SH-SY5Y (cell line): ENCODE data around the gene AGTRAP.

Experiments used
- GATA2 ChIP-seq: IDR thresholded peaks from 2 replicates; pipeline ENCODE4 v1.6.1; 2011; ENCODE audit warnings: mild to moderate bottlenecking, low read depth, low read length
- GATA3 ChIP-seq: IDR thresholded peaks from 2 replicates; pipeline ENCODE4 v1.6.1; 2011; ENCODE audit warnings: low read depth, mild to moderate bottlenecking, low read length, moderate library complexity

DNA sequence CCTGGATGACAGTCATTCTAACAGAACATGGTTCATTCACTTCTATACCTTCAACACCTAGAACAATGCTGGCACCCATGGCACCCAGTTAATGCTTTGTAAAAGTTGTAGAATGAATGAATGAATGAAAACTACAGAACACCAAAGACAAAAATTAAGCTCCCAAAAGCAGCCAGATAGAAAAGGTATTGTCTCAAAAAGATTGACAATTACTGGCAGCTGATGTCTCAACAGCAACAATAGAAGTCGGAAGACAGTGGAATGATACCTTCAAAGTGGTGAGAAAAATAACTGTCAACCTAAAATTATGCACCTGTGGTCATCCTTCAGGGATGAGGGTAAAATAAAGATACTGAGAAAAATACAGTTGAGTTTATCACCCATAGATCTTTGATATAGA is 21.1 kb downstream of the AGTRAP start:
- no peak for TF ChIP-seq GATA2
- TF ChIP-seq GATA3 = no peak
